Posterior vena cava (tissue), 2 donors: ENCODE data around the gene ZNF790. TPM values are rescaled to one million over a fixed set of nuclear protein-coding genes. Genes with fewer than 3 reads are reported as not detected.
A peak's percentile ranks its signal among the peaks of the same experiment; 100 is the strongest.
"Not testable (repeated sequence)": the region's sequence is repeated elsewhere in the genome, so short reads cannot be mapped to it uniquely, and the experiment has no call there.

Experiments
- DNase-seq: peaks from one replicate; pipeline ENCODE4 v3.0.0-alpha.2; 2020; ENCODE audit warnings: low spot score
- intact Hi-C, 2 donors: fragments of 100-400 bp; cut with DNase I; formaldehyde crosslinking; loops; one replicate each; pipeline versions ENCODE4 v1.14.1 to v1.14.2; 2022 to 2023
- long read RNA-seq, 2 donors: library from polyadenylated mRNA; unstranded; transcript quantifications; one replicate each; pipeline ENCODE4 v2.0.0, GENCODE V29; 2020 to 2021
- total RNA-seq, 2 donors: library from RNA; stranded (reverse); fragmentation: NEBNext Ultra II Directional; extraction: Animal tissue kit (Norgen Biotek cat#: 25700); gene quantifications; one replicate each; pipeline ENCODE4 v1.2.1, GENCODE V29; 2021
- donor health status: DM: yes; HTN: yes; CAD: no.
- donor health status: DM: yes; HTN: yes; CAD: no.

Gene ZNF790
- total RNA-seq, result 1 to 10 TPM; 7.1 to 8.4 TPM
- long read RNA-seq, donor 1, partial matches to known transcripts, result 0 of 9 reads
- long read RNA-seq, donor 1, other reads (novel, unspliced or antisense), result 7 of 9 reads
- long read RNA-seq, donor 2, partial matches to known transcripts, result 0 of 5 reads
- long read RNA-seq, donor 2, other reads (novel, unspliced or antisense), result 2 of 5 reads

GRCh38 chr19:36837906-36838783 lies at the start of gene ZNF790:
ZNF790 (minus strand) TSS chr19:36838387; CDS start chr19:36825619, 12,768 bp downstream.
- peak; percentile 96 for DNase-seq
- intact Hi-C loops, result no loop called here

GRCh38 chr19:36876993-36877938 lies 39.1 kb upstream of the ZNF790 start:
- intact Hi-C loops, result no loop called here

GRCh38 chr19:36851898-36852297 lies 13.7 kb upstream of the ZNF790 start:
- intact Hi-C loops, result no loop called here
- DNase-seq, result no peak

More at GRCh38 chr19:36876993-36877938, 39.1 kb upstream of the ZNF790 start:
- DNase-seq, result no peak

GRCh38 chr19:36850559-36851442 lies 12.6 kb upstream of the ZNF790 start, which contains the start of gene ZNF345:
ZNF345 (plus strand) TSS chr19:36850876; CDS start chr19:36876831, 25,955 bp downstream.
- intact Hi-C loops, result no loop called here
- peak; percentile 95 for DNase-seq

GRCh38 chr19:36849701-36850558 lies 11.7 kb upstream of the ZNF790 start:
- intact Hi-C loops, result no loop called here
- DNase-seq, result peak; percentile 97

GRCh38 chr19:36847968-36848367 lies 9.8 kb upstream of the ZNF790 start:
- DNase-seq, result no peak

GRCh38 chr19:36838784-36839324 lies 667 bp upstream of the ZNF790 start:
- intact Hi-C loops, result no loop called here
- no peak for DNase-seq

More at GRCh38 chr19:36847968-36848367, 9.8 kb upstream of the ZNF790 start:
- intact Hi-C loops, result no loop called here

GRCh38 chr19:36837176-36837905 lies 846 bp downstream of the ZNF790 start:
- intact Hi-C loops, result no loop called here
- no peak for DNase-seq

- intact Hi-C loops, result no loop called here
- no peak for DNase-seq
These were observed 4.8 kb downstream of the ZNF790 start for GRCh38 chr19:36833430-36833829.

GRCh38 chr19:36821758-36822157 lies 16.4 kb downstream of the ZNF790 start:
- no peak for DNase-seq
- intact Hi-C loops, result no loop called here

- intact Hi-C loops, result no loop called here
- no peak for DNase-seq
These were observed 19.0 kb downstream of the ZNF790 start for GRCh38 chr19:36819130-36819630.

GRCh38 chr19:36807029-36807428 lies 31.2 kb downstream of the ZNF790 start:
- intact Hi-C loops, result no loop called here
- no peak for DNase-seq

- intact Hi-C loops, result no loop called here
- DNase-seq, result no peak
These were observed 32.8 kb downstream of the ZNF790 start for GRCh38 chr19:36805364-36805763.

- intact Hi-C loops, result no loop called here
- DNase-seq, result no peak
These were observed 40.4 kb downstream of the ZNF790 start for GRCh38 chr19:36797786-36798108.

GRCh38 chr19:36796714-36796992 lies 41.5 kb downstream of the ZNF790 start:
- DNase-seq, result no peak
- intact Hi-C loops, result no loop called here

- DNase-seq, intact Hi-C loops: not testable (repeated sequence)
These were observed 46.6 kb downstream of the ZNF790 start for GRCh38 chr19:36791420-36792141.
